Liver (tissue), 3 donors: Measurements from ENCODE around the gene DNMT3A.

Experiments used
- GABPA ChIP-seq, 2 donors: IDR thresholded peaks in 1 of 2; conservative IDR thresholded peaks in 1 of 2; 2 replicates each; pipeline ENCODE4 v1.6.1; 2016; ENCODE audit warnings: antibody characterized with exemption in 2 of 2, mild to moderate bottlenecking in 1 of 2, moderate library complexity in 1 of 2
- JUND ChIP-seq, 2 donors: IDR thresholded peaks; 2 replicates each; pipeline ENCODE4 v1.6.1; 2016; ENCODE audit warnings: antibody characterized with exemption in 2 of 2
- RAD21 ChIP-seq, 2 donors: IDR thresholded peaks; 2 replicates each; pipeline ENCODE4 v1.6.1; 2016; ENCODE audit warnings: antibody characterized with exemption in 2 of 2, mild to moderate bottlenecking in 2 of 2
- RXRA ChIP-seq, 2 donors: IDR thresholded peaks; 2 replicates each; pipeline ENCODE4 v1.6.1; 2017 to 2018; ENCODE audit warnings: antibody characterized with exemption in 2 of 2, mild to moderate bottlenecking in 1 of 2
- SP1 ChIP-seq: IDR thresholded peaks from 2 replicates; pipeline ENCODE4 v1.6.1; 2018; ENCODE audit warnings: antibody characterized with exemption, mild to moderate bottlenecking
- TAF1 ChIP-seq: conservative IDR thresholded peaks from 2 replicates; pipeline ENCODE4 v1.6.1; 2016; ENCODE audit warnings: antibody characterized with exemption, mild to moderate bottlenecking
- YY1 ChIP-seq: IDR thresholded peaks from 2 replicates; pipeline ENCODE4 v1.6.1; 2016; ENCODE audit warnings: antibody characterized with exemption, mild to moderate bottlenecking
- TF ChIP-seq, protein P1 (sequence below): fragments of 150-350 bp; IDR thresholded peaks from 2 replicates; pipeline ENCODE4 v1.5.1; 2017; ENCODE audit warnings: improper control_type of control experiment, low read depth, low read length; ENCODE audit not compliant: missing input control
- TF ChIP-seq, protein P2 (sequence below): IDR thresholded peaks from 2 replicates; pipeline ENCODE4 v1.6.1; 2016; ENCODE audit warnings: antibody characterized with exemption
- TF ChIP-seq, protein P3 (sequence below): IDR thresholded peaks from 2 replicates; pipeline ENCODE4 v1.6.1; 2016; ENCODE audit warnings: antibody characterized with exemption
- TF ChIP-seq, protein P4 (sequence below): IDR thresholded peaks from 2 replicates; pipeline ENCODE4 v1.6.1; 2016; ENCODE audit warnings: antibody characterized with exemption, mild to moderate bottlenecking
- donor health status: healthy.
- donor health status: healthy.

DNA sequence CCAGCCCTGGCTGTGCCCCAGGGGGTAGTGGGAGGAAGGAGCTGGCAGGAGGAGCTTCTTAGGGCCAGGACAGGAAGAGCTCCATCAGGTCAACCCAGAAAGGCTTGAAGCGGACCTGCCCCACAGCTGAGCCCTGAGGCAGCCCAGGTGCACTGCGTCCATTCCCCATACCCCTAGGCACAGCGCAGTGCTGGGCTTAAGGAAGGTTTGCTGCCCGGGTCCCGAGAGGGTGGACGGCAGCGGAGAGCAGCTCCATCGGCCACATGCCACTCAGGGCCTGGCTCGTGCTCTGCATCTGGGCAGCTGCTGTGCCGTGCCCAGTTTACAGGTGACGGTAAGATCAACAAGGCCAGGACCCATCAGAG is 26.4 kb downstream of the DNMT3A start:
- TF ChIP-seq, protein P1, sequence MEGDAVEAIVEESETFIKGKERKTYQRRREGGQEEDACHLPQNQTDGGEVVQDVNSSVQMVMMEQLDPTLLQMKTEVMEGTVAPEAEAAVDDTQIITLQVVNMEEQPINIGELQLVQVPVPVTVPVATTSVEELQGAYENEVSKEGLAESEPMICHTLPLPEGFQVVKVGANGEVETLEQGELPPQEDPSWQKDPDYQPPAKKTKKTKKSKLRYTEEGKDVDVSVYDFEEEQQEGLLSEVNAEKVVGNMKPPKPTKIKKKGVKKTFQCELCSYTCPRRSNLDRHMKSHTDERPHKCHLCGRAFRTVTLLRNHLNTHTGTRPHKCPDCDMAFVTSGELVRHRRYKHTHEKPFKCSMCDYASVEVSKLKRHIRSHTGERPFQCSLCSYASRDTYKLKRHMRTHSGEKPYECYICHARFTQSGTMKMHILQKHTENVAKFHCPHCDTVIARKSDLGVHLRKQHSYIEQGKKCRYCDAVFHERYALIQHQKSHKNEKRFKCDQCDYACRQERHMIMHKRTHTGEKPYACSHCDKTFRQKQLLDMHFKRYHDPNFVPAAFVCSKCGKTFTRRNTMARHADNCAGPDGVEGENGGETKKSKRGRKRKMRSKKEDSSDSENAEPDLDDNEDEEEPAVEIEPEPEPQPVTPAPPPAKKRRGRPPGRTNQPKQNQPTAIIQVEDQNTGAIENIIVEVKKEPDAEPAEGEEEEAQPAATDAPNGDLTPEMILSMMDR = no peak
- no peak for TF ChIP-seq JUND (IDR thresholded peaks at IDR 0.05)
- no peak for TF ChIP-seq TAF1
- TF ChIP-seq, protein P2, sequence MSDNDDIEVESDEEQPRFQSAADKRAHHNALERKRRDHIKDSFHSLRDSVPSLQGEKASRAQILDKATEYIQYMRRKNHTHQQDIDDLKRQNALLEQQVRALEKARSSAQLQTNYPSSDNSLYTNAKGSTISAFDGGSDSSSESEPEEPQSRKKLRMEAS = no peak
- TF ChIP-seq YY1 = no peak
- TF ChIP-seq GABPA (IDR thresholded peaks at IDR 0.05 in 1 of 2, conservative IDR thresholded peaks at IDR 0.05 in 1 of 2) = no peak
- TF ChIP-seq SP1 = no peak
- no peak for TF ChIP-seq RAD21 (IDR thresholded peaks at IDR 0.05)
- TF ChIP-seq, protein P3, sequence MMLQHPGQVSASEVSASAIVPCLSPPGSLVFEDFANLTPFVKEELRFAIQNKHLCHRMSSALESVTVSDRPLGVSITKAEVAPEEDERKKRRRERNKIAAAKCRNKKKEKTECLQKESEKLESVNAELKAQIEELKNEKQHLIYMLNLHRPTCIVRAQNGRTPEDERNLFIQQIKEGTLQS = no peak
- TF ChIP-seq, protein P4, sequence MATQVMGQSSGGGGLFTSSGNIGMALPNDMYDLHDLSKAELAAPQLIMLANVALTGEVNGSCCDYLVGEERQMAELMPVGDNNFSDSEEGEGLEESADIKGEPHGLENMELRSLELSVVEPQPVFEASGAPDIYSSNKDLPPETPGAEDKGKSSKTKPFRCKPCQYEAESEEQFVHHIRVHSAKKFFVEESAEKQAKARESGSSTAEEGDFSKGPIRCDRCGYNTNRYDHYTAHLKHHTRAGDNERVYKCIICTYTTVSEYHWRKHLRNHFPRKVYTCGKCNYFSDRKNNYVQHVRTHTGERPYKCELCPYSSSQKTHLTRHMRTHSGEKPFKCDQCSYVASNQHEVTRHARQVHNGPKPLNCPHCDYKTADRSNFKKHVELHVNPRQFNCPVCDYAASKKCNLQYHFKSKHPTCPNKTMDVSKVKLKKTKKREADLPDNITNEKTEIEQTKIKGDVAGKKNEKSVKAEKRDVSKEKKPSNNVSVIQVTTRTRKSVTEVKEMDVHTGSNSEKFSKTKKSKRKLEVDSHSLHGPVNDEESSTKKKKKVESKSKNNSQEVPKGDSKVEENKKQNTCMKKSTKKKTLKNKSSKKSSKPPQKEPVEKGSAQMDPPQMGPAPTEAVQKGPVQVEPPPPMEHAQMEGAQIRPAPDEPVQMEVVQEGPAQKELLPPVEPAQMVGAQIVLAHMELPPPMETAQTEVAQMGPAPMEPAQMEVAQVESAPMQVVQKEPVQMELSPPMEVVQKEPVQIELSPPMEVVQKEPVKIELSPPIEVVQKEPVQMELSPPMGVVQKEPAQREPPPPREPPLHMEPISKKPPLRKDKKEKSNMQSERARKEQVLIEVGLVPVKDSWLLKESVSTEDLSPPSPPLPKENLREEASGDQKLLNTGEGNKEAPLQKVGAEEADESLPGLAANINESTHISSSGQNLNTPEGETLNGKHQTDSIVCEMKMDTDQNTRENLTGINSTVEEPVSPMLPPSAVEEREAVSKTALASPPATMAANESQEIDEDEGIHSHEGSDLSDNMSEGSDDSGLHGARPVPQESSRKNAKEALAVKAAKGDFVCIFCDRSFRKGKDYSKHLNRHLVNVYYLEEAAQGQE = no peak
- no peak for TF ChIP-seq RXRA (IDR thresholded peaks at IDR 0.05)
